Chondrocyte (in vitro differentiated cells): ENCODE measurements around the gene RPL13. TPM values are rescaled to one million over a fixed set of nuclear protein-coding genes. Genes with fewer than 3 reads are reported as not detected.

Source experiments
- DNase-seq: peaks from one replicate; pipeline ENCODE4 v3.0.0; 2021; ENCODE audit warnings: mixed read lengths, low spot score
- H3K27ac Mint-ChIP-seq: one replicate; pipeline ENCODE4 v1.8.0; 2021; ENCODE audit warnings: mild to moderate bottlenecking, moderate library complexity, mixed read lengths; ENCODE audit not compliant: unreplicated experiment
- H3K27me3 Mint-ChIP-seq: 2 replicates; pipeline ENCODE4 v1.8.0; 2021; ENCODE audit warnings: low read depth, mixed read lengths
- H3K36me3 Mint-ChIP-seq: 2 replicates; pipeline ENCODE4 v1.8.0; 2021; ENCODE audit warnings: low read depth, mixed read lengths
- H3K4me1 Mint-ChIP-seq: 2 replicates; pipeline ENCODE4 v1.8.0; 2021; ENCODE audit warnings: low read depth, mild to moderate bottlenecking, mixed read lengths
- H3K4me3 Mint-ChIP-seq: one replicate; pipeline ENCODE4 v1.8.0; 2021; ENCODE audit warnings: mild to moderate bottlenecking, moderate library complexity, mixed read lengths; ENCODE audit not compliant: unreplicated experiment
- H3K9me3 Mint-ChIP-seq: 2 replicates; pipeline ENCODE4 v1.8.0; 2021; ENCODE audit warnings: low read depth, mixed read lengths
- total RNA-seq: library from RNA; stranded (reverse); gene quantifications from 3 replicates; pipeline ENCODE4 v1.2.1, GENCODE V29; 2021
- TF ChIP-seq, protein P1 (sequence below): fragments of 200-600 bp; sonication (generic); IDR thresholded peaks from 2 replicates; pipeline ENCODE4 v1.5.0; 2021; ENCODE audit warnings: antibody characterized with exemption, mild to moderate bottlenecking, moderate library complexity

RPL13 gene
- total RNA-seq, 1 donor from 2014 or later, result 1,149 TPM

- Mint-ChIP-seq H3K9me3 (no peaks in the 10 kb centered on the region), H3K4me3 (no peak overlapping the region), H3K4me1 (peaks cover 5% of the 10 kb centered on the region), H3K27ac (no peak overlapping the region), H3K27me3 (no peaks in the 10 kb centered on the region), H3K36me3 (peaks cover 15% of the 10 kb centered on the region)
- DNase-seq, result no peak
- TF ChIP-seq, protein P1, sequence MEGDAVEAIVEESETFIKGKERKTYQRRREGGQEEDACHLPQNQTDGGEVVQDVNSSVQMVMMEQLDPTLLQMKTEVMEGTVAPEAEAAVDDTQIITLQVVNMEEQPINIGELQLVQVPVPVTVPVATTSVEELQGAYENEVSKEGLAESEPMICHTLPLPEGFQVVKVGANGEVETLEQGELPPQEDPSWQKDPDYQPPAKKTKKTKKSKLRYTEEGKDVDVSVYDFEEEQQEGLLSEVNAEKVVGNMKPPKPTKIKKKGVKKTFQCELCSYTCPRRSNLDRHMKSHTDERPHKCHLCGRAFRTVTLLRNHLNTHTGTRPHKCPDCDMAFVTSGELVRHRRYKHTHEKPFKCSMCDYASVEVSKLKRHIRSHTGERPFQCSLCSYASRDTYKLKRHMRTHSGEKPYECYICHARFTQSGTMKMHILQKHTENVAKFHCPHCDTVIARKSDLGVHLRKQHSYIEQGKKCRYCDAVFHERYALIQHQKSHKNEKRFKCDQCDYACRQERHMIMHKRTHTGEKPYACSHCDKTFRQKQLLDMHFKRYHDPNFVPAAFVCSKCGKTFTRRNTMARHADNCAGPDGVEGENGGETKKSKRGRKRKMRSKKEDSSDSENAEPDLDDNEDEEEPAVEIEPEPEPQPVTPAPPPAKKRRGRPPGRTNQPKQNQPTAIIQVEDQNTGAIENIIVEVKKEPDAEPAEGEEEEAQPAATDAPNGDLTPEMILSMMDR, result no peak
Measured at GRCh38 chr16:89553733-89554132, 6.7 kb upstream of the RPL13 start.

GRCh38 chr16:89554343-89554742 lies 6.1 kb upstream of the RPL13 start:
- H3K4me1 Mint-ChIP-seq, result peaks cover 10% of the 10 kb centered on the region
- DNase-seq, result no peak
- H3K27ac Mint-ChIP-seq, result no peak overlapping the region
- TF ChIP-seq, protein P1, result no peak
- H3K36me3 Mint-ChIP-seq, result peaks cover 15% of the 10 kb centered on the region
- no peaks in the 10 kb centered on the region for H3K9me3 Mint-ChIP-seq
- H3K27me3 Mint-ChIP-seq, result no peaks in the 10 kb centered on the region
- no peak overlapping the region for H3K4me3 Mint-ChIP-seq

DNA sequence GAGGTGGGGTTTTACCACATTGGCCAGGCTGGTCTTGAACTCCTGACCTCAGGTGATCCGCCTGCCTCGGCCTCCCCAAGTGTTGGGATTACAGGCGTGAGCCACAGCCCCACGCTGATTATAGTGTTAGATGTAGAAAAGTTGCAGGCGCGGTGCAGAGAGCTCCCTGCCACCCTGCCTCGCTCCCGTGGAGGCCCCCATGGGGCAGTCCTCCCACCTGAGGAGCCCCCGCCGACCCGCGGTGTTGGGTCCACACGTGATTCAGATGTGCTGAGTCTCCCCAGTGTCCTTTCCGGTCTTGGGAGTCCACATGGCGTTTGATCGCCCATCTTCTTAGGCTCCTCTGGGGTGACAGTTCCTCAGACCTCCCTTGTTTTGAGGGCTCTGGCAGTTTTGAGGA lies 5.2 kb upstream of the RPL13 start:
- Mint-ChIP-seq H3K36me3 (peaks cover 10% of the 10 kb centered on the region), H3K9me3 (no peaks in the 10 kb centered on the region), H3K4me1 (peaks cover 15% of the 10 kb centered on the region), H3K27me3 (no peaks in the 10 kb centered on the region), H3K27ac (no peak overlapping the region), H3K4me3 (no peak overlapping the region)
- DNase-seq, result no peak
- TF ChIP-seq, protein P1, result no peak

DNA sequence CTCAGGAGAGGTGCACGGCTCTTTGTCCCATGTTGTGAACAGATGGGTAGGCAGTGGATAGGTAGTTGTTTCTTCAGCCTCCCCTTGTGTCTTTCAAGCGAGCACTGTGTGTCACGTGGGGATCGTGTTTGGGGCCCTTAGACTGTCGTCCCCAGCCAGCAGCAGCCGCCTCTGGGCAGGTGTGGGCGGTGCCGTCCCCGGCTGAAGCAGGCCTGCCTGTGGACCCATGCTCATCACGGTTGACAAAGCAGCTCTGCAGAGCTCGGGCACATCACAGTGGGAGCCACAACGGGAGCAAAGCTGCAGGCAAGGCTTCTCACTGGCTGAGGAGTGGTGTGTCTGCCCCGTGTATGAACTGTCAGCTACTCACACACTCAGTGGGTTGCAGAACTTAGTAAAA lies 4.7 kb upstream of the RPL13 start:
- Mint-ChIP-seq H3K27me3 (no peaks in the 10 kb centered on the region), H3K4me1 (peaks cover 15% of the 10 kb centered on the region), H3K36me3 (peaks cover 10% of the 10 kb centered on the region), H3K9me3 (no peaks in the 10 kb centered on the region), H3K27ac (no peak overlapping the region), H3K4me3 (no peak overlapping the region)
- TF ChIP-seq, protein P1, result no peak
- DNase-seq, result no peak

- no peaks in the 10 kb centered on the region for H3K27me3 Mint-ChIP-seq
- peaks cover 17% of the 10 kb centered on the region for H3K36me3 Mint-ChIP-seq
- no peaks in the 10 kb centered on the region for H3K9me3 Mint-ChIP-seq
- H3K27ac Mint-ChIP-seq, result peak overlapping the region; percentile 75
- TF ChIP-seq, protein P1, result peak; percentile 86
- H3K4me3 Mint-ChIP-seq, result no peak overlapping the region
- H3K4me1 Mint-ChIP-seq, result peaks cover 22% of the 10 kb centered on the region
- DNase-seq, result no peak
Measured at GRCh38 chr16:89556750-89557689, 3.5 kb upstream of the RPL13 start.
